ENCODE data around the gene HMOX1. TPM values are rescaled to one million over a fixed set of nuclear protein-coding genes. Genes with fewer than 3 reads are reported as not detected.

The HMOX1 gene
- total and polyA plus RNA-seq, 10 donors = 178 to 930 (median 751) TPM

DNA sequence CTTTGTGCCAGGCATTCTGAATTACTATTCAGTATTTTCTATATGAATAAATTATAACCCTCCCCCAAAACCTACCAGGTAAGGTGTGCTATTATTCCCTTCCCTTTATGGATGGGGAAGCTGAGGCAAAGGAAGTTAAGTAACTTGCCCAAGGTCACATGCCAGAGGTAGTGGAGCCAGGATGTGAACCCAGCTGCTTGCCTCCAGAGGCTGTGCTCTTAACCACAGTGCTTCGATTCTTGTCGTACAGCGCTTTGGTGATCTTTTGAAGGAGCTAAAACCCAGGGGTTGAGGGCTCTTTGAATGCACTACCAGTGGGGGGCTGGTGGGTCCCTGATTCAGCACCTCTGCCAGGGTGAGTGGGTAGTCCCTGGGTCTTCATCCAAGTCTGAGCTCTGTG is 37.8 kb downstream of the HMOX1 start:
- Histone ChIP-seq H3K4me3 (no peak overlapping the region), H3K9me3 (no peaks in the 10 kb centered on the region), H3K4me1 (peaks cover 0 to 11% (median 0%) of the 10 kb centered on the region in 6 donors), H3K27ac (no peak overlapping the region), H3K36me3 (peaks cover 0 to 100% (median 97%) of the 10 kb centered on the region in 6 donors), H3K27me3 (replicated peaks in 1 of 7) (no peaks in the 10 kb centered on the region)
- TF ChIP-seq POLR2AphosphoS5 (IDR thresholded peaks at IDR 0.05) = no peak
- TF ChIP-seq CTCF (IDR thresholded peaks at IDR 0.05 in 8 of 11, conservative IDR thresholded peaks at IDR 0.05 in 3 of 11) = no peak
- TF ChIP-seq POLR2A (IDR thresholded peaks at IDR 0.05) = no peak
- 48 to 79% (median 63%) methylated on average over 3 of the region's 3 CpGs for WGBS, 5 donors
- intact Hi-C loops (cut with DNase I; ENCODE audit: low total_unique reads) = no loop called here
- DNase-seq = no peak

- DNase-seq = no peak
- Histone ChIP-seq H3K27me3 (replicated peaks in 1 of 7) (no peaks in the 10 kb centered on the region), H3K36me3 (peaks cover 0 to 100% (median 97%) of the 10 kb centered on the region in 6 donors), H3K9me3 (no peaks in the 10 kb centered on the region), H3K4me1 (peaks cover 0 to 17% (median 0%) of the 10 kb centered on the region in 6 donors), H3K4me3 (no peak overlapping the region), H3K27ac (no peak overlapping the region)
- 94 to 98% (median 95%) methylated on average over 8 to 10 of the region's 10 CpGs for WGBS, 5 donors
- TF ChIP-seq POLR2AphosphoS5 (IDR thresholded peaks at IDR 0.05) = peak in 1 of 3 donors; percentile 23
- TF ChIP-seq POLR2A (IDR thresholded peaks at IDR 0.05) = no peak
- intact Hi-C loops (cut with DNase I; ENCODE audit: low total_unique reads) = no loop called here
Measured at GRCh38 chr22:35419756-35420155, 38.9 kb downstream of the HMOX1 start.

DNA sequence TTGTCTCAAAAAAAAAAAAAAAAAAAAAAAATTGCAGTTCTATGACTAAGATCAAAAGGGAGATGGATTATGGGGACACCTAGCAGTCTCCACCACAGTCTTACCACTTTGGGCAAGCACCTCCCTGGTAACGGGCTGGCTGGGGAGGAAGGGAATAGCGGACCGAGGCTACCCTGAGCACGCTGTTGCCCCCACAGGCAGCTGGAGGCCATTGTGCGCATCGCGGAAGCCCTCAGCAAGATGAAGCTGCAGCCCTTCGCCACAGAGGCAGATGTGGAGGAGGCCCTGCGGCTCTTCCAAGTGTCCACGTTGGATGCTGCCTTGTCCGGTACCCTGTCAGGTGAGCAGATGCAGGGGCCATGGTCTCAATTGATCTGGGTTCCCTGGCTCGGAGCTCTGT is 40.2 kb downstream of the HMOX1 start:
- no peaks in the 10 kb centered on the region for H3K9me3 ChIP-seq
- H3K4me3 ChIP-seq = no peak overlapping the region
- no peaks in the 10 kb centered on the region for H3K27me3 ChIP-seq (replicated peaks in 1 of 7)
- intact Hi-C loops (cut with DNase I; ENCODE audit: low total_unique reads) = no loop called here
- peaks cover 0 to 100% (median 91%) of the 10 kb centered on the region in 6 donors for H3K36me3 ChIP-seq
- no peak for DNase-seq
- TF ChIP-seq POLR2AphosphoS5 (IDR thresholded peaks at IDR 0.05) (no peak), CTCF (IDR thresholded peaks at IDR 0.05 in 8 of 11, conservative IDR thresholded peaks at IDR 0.05 in 3 of 11) (no peak), POLR2A (IDR thresholded peaks at IDR 0.05) (no peak)
- WGBS, 5 donors = 92 to 96% (median 94%) methylated on average over 8 to 12 of the region's 12 CpGs
- peaks cover 0 to 22% (median 0%) of the 10 kb centered on the region in 6 donors for H3K4me1 ChIP-seq
- H3K27ac ChIP-seq = no peak overlapping the region

GRCh38 chr22:35422145-35422544 is 41.2 kb downstream of the HMOX1 start:
- Histone ChIP-seq H3K27me3 (replicated peaks in 1 of 7) (no peaks in the 10 kb centered on the region), H3K27ac (no peak overlapping the region), H3K36me3 (peaks cover 0 to 100% (median 86%) of the 10 kb centered on the region in 6 donors), H3K9me3 (no peaks in the 10 kb centered on the region), H3K4me3 (no peak overlapping the region), H3K4me1 (peaks cover 0 to 22% (median 0%) of the 10 kb centered on the region in 6 donors)
- WGBS, 5 donors = 94 to 98% (median 96%) methylated on average over 4 of the region's 4 CpGs
- intact Hi-C loops (cut with DNase I; ENCODE audit: low total_unique reads) = no loop called here
- TF ChIP-seq POLR2AphosphoS5 (IDR thresholded peaks at IDR 0.05) = no peak
- TF ChIP-seq CTCF (IDR thresholded peaks at IDR 0.05 in 8 of 11, conservative IDR thresholded peaks at IDR 0.05 in 3 of 11) = no peak
- no peak for TF ChIP-seq POLR2A (IDR thresholded peaks at IDR 0.05)
- no peak for DNase-seq

- peaks cover 0 to 100% (median 80%) of the 10 kb centered on the region in 6 donors for H3K36me3 ChIP-seq
Measured at GRCh38 chr22:35422936-35423335, 42.0 kb downstream of the HMOX1 start.

More at GRCh38 chr22:35422936-35423335, 42.0 kb downstream of the HMOX1 start:
- Histone ChIP-seq H3K9me3 (no peaks in the 10 kb centered on the region), H3K27ac (no peak overlapping the region), H3K27me3 (replicated peaks in 1 of 7) (no peaks in the 10 kb centered on the region), H3K4me3 (no peak overlapping the region), H3K4me1 (peaks cover 0 to 21% (median 0%) of the 10 kb centered on the region in 6 donors)
- intact Hi-C loops (cut with DNase I; ENCODE audit: low total_unique reads) = no loop called here
- DNase-seq = no peak
- WGBS, 5 donors = 95 to 98% (median 96%) methylated on average over 9 of the region's 9 CpGs
- TF ChIP-seq POLR2AphosphoS5 (IDR thresholded peaks at IDR 0.05) = peak in 1 of 3 donors; percentile 11
- no peak for TF ChIP-seq POLR2A (IDR thresholded peaks at IDR 0.05)

Data from spleen (tissue), 11 donors.